DMS114 treated with DMSO at 0.1 percent for 48 hours (cell line): ENCODE results near the gene IL22RA1.

Experiments
- DNase-seq: peaks from one replicate; lab custom pipeline; 2025; ENCODE audit not compliant: unreplicated experiment; lab: John Stamatoyannopoulos, UW

The IL22RA1 gene

GRCh38 chr1:24138476-24139221 lies 4.3 kb downstream of the IL22RA1 start:
- DNase-seq, result no peak

GRCh38 chr1:24136956-24137539 lies 5.9 kb downstream of the IL22RA1 start:
- DNase-seq, result no peak

- no peak for DNase-seq
Measured at GRCh38 chr1:24134376-24134775, 8.6 kb downstream of the IL22RA1 start.

- no peak for DNase-seq
Measured at GRCh38 chr1:24133819-24134218, 9.1 kb downstream of the IL22RA1 start.

GRCh38 chr1:24130385-24130784 lies 12.6 kb downstream of the IL22RA1 start:
- no peak for DNase-seq

GRCh38 chr1:24127801-24128363 lies 15.1 kb downstream of the IL22RA1 start:
- DNase-seq, result no peak

GRCh38 chr1:24127134-24127800 lies 15.7 kb downstream of the IL22RA1 start:
- no peak for DNase-seq

GRCh38 chr1:24126672-24127023 lies 16.3 kb downstream of the IL22RA1 start:
- no peak for DNase-seq

- no peak for DNase-seq
Measured at GRCh38 chr1:24126018-24126671, 16.8 kb downstream of the IL22RA1 start.

- DNase-seq, result no peak
Measured at GRCh38 chr1:24125456-24125855, 17.5 kb downstream of the IL22RA1 start.

GRCh38 chr1:24124980-24125379 lies 18.0 kb downstream of the IL22RA1 start:
- DNase-seq, result no peak

- no peak for DNase-seq
Measured at GRCh38 chr1:24123611-24124010, 19.3 kb downstream of the IL22RA1 start.

GRCh38 chr1:24122776-24123175 lies 20.2 kb downstream of the IL22RA1 start:
- no peak for DNase-seq

- no peak for DNase-seq
Measured at GRCh38 chr1:24121406-24121805, 21.5 kb downstream of the IL22RA1 start.

- no peak for DNase-seq
Measured at GRCh38 chr1:24120965-24121364, 22.0 kb downstream of the IL22RA1 start.

- no peak for DNase-seq
Measured at GRCh38 chr1:24119859-24120756, 22.8 kb downstream of the IL22RA1 start.

- no peak for DNase-seq
Measured at GRCh38 chr1:24119489-24119858, 23.5 kb downstream of the IL22RA1 start.

GRCh38 chr1:24118410-24119242 lies 24.3 kb downstream of the IL22RA1 start:
- DNase-seq, result no peak

GRCh38 chr1:24117722-24118409 lies 25.1 kb downstream of the IL22RA1 start:
- DNase-seq, result no peak
